Activated T-cell treated with anti-CD3 and anti-CD28 coated beads, Interleukin-2, amount 50 U/mL, for 1 hour (primary cell): ENCODE data around the gene GRAPL.
"Not testable (repeated sequence)": the region's sequence is repeated elsewhere in the genome, so short reads cannot be mapped to it uniquely, and the experiment has no call there.

Experiments used
- DNase-seq: peaks from one replicate; pipeline ENCODE4 v3.0.0-alpha.2; 2020

Gene GRAPL

DNA sequence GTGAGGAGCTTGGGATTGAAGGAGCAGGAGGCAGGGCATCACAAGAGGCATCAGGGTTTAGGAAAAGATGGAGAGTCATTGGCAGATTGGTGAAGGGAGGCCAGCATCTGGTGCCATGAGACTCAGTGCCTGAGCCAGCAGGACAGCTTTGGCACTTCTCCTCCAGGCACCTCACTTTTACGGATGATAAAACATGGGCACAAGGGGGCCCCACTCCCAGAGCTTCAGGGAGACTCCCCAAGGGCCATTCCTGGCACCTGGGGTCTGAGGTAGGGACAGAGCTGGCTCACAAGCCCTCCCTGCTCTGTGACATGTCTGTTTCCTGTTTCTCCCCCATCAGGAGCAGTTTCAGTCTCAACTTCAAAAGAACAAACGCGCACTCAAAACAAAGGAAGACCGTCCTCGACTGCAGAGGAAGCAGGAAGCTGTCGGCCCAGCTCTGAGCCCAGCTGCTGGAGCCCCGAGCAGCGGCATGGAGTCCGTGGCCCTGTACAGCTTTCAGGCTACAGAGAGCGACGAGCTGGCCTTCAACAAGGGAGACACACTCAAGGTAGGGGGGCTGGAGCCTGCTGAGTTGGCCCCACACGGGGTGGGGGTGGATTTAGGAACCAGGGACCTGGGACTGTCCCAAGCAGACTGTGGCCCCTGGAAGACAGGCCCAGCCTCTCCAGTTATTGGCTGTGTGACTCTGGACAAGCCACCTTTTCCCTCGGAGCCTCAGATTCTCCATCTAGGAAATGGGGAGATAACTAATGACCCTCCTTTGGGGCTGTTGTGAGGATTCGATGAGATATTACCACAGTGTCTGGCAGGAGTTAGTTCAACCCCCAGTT, at the start of gene GRAPL:
GRAPL (plus strand) TSS at position 442 of the 833 bp plus-strand sequence; CDS start at position 473, 31 bp downstream.
- DNase-seq = not testable (repeated sequence)

DNA sequence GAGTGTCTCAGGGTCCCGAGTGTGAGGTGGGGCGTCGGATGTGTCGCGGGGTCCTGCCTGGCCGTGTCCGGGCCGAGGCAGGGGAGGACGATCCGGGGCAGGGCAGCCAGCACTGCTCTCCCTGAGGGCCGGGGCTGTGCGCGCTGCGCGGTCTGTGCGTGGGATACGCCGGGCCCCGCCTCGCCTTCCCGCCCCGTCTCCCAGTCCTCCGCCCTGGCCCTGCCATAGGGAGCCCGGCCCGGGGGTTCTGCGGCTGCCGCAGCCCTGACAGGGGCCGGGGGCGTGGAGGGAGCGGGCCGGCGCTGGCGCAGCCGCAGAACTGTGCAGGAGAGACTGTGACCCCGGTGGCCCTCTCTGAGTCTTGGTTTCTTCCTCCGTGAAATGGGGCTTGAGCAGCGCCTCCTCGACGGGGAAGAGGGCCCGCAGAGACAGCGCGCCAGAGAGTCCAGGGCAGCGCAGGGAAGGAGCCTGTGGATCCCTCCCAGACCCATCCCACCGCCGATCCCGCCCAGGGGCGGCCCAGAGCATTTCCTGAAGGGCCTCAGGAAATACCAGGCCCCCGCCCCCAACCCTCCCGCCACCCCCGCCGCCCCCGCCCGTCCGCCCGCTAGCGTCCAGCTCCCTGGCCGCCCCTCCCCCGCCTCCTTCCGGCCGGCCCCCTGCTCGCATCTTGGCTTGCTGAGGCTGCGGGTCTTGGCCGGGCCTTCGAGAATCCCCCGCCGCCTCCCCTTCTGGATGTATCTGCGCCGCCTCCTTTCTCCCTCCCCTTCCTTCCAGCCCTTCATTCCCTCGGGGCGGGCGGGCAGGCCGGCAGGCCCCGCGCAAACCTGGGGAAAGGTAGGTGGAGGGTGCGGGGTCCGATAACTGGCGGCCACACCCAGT, 38.3 kb upstream of the GRAPL start:
- DNase-seq = not testable (repeated sequence)

DNA sequence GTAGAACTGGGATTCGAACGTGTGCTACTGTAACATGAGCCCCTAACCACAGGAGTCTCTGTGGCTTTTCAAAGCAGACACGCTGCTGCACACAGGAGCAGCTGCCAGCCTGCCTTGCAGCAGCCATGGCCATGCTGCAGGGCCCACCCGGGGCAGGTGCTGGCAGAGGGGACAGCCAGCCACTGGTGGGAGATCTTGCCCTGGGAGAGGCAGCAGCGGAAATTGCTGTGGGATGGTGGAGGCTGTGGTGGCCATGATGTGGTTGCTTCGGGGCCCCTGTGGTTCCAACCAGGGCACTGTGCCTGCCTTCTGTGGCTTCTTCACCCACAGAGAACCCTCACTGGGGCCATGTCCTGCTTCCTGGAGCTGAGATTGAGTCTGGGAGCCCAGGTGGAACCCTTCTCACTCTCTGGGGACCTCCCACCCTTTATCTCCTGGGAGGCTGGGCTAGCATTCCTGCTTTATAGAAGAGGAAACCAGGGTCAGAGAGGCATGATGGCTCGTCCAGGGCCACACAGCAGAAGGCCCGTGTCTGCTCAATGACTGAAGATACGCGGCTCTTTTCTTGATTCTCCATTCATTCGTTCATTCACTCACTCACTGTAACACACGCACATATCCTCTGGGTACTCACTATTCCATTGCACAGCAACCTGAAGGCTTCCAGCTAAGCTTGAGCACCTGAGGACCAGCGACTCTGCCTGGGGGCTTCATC, 37.2 kb upstream of the GRAPL start:
- DNase-seq = not testable (repeated sequence)

DNA sequence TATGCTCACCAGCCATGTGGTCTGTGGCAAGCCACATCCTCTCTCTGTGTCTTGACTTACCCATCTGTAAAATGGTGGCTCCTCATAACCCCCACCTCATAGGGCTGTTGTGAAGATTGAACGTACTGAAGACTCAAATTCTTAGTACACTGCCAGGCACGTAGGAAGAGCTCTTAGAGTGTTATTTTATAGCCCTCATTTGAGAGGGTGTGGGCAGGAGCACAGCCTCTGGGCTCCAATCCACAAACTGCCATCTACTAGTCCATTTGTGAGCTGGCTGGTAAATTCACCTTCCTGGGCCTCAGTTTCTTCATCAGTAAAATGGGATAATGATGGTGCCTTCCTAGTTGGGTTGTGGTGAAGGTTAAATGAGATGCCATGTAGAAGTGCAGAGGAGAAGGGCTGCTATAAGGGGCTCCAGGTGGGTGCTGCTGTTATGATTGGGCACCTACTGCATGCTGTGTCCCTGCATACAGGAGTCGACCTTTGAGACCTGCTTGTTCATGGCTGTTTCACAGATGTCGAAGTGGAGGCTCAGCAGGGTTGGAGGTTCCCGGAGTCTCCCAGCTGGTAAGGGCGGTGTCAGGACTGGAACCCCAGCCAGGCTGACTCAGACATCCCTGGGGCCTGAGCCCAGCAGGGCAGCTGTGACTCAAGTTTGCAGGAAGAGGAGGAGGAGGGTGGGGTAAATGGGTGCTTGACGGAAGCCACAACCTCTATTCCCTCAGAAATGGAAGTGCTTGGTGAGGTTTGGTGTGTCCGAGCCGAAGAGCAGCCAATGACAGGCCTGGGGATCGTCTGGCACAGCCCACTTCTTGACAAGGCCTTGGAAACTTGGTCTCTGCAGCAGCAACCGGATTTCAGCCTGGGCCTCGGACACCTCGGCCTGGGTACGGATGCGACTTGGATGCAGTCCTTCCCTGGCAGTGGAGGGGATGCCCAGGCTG, 34.4 kb upstream of the GRAPL start:
- not testable (repeated sequence) for DNase-seq

GRCh38 chr17:19093684-19094438, 33.5 kb upstream of the GRAPL start:
- not testable (repeated sequence) for DNase-seq

- DNase-seq = not testable (repeated sequence)
Measured at GRCh38 chr17:19108517-19108916, 18.9 kb upstream of the GRAPL start.

DNA sequence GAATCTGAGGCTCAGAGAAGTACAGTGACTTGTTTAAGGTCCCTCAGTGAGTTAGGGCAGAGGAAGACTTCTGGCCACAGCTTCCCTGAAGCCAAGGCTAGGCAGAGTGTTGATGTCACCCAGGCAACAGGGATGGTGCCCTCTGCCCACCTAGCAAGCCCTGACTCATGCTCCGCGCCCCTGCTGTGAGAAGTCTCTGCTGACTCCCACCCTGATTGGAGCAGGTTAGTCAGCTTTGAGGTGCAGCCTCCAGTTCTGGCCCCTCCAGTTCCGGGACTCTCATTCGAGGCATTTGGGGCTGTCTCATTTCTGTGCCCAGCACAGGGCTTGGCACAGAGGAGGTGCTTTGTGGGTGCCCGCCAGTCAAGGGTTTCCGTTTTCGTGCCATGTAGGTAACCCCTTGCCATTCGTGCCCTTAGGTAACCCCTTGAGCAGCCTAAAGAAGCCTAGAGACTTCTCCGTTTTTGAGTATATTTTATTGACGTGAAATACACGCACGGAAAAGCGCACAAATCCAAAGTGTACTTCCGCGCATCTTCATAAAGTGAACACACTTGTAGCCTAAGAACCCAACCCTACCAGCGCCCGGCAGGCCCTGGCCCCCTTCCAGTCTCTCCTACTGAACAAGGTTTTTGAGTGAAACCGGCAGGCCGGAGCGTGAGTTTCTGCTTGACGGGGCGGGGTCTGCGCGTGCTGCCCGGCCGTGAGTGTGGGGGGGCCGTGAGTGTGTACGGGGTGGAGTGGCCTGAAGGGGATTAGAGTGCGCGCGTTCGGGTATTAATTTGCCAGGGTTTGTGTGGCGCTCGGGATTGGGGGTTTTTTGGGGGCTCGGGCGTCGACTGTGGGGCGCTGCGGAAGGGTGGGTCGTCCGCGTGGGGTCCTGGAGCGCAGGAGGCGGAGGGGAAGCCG, 16.9 kb upstream of the GRAPL start:
- DNase-seq = not testable (repeated sequence)

DNA sequence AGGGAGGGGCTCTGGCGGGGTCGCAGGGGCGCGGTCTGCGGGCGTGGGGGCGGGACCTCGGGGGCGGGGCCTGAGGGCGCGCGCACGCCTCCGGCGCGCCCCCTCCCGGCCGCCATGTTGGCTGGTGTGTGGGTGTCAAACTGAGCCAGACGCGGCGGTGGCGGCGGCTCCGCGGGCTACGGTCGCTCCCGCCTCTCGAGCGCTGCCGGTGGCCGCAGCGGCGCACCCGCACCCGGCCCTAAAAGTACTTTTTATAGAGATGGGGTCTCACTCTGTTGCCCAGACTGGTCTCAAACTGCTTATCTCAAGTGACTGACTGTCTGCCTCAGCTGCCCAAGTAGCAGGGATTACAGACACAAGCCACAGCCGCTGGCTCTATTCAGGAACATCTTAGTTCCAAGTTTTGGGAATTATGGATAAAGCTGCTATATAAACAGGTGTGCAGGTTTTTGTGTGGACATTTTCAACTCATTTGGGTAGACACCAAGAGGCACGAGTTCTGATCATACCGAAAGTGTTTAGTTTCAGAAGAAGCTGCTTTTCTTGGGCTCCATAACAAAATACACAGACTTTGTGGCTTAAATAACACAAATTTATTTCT, 16.2 kb upstream of the GRAPL start:
- DNase-seq = peak; percentile 59

DNA sequence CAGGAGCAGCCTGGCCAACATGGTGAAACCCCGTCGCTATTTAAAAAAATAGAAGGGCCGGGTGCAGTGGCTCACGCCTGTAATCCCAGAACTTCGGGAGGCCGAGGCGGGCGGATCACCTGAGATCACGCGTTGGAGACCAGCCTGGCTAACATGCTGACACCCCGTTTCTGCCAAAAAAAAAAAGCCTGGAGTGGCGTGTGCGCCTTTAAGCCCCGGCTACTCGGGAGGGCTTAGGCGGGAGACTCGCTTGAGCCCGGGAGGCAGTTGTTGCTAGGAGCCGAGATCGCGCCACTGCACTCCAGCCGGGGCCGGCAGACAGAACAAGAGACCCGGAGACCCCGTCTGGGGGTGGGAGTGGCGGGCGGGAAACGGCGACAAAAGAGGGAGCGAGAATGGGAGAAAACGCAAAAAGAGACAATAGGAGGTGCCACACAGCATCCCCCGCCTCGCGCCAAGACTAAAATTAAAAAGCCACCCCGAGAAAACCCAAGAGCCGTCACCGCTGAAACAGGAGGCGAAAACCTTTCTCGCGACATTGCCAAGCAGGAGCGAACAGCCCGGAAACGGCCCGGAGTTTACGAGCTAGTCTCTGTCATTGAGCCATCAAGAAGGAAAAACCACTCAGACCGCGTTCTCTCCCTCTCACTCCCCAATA, 15.5 kb upstream of the GRAPL start:
- peak; percentile 17 for DNase-seq

DNA sequence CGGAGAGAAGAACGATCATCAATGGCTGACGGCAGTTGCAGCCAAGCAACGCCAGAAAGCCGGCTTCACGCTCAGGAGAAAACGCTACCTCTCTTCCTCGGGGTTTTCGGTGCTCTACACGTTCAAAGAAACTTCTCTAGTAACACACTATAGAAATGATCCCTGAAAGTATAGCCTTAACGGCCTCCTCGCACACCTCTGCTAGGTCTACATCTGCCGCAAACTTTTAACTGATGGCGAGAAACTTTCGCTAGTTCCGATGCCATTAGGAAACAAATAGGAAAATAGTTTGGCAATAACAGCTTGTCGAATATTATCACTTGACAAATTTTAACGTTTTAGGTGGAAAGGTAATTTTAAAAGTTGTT, 14.9 kb upstream of the GRAPL start:
- DNase-seq = peak; percentile 17

DNA sequence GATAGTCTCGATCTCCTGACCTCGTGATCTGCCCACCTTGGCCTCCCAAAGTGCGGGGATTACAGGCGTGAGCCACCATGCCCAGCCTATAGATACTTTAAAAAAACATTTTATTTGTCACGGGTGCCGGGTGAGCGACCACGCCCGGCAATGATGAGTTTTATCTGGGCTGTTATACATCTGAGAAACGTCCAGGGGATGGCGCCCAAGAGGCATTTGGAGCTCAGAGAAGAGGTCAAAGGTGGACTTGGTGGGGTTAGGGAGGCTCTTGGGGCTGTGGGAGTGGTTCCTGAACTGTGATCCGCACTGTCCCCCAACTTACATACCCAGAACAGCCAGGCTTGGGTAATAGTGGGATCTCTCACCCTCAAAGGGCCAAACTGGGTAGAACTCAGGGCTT, 8.7 kb upstream of the GRAPL start:
- DNase-seq = not testable (repeated sequence)

- DNase-seq = not testable (repeated sequence)
Measured at GRCh38 chr17:19125289-19125688, 2.1 kb upstream of the GRAPL start.

- not testable (repeated sequence) for DNase-seq
Measured at GRCh38 chr17:19129500-19129899, 2.1 kb downstream of the GRAPL start.

DNA sequence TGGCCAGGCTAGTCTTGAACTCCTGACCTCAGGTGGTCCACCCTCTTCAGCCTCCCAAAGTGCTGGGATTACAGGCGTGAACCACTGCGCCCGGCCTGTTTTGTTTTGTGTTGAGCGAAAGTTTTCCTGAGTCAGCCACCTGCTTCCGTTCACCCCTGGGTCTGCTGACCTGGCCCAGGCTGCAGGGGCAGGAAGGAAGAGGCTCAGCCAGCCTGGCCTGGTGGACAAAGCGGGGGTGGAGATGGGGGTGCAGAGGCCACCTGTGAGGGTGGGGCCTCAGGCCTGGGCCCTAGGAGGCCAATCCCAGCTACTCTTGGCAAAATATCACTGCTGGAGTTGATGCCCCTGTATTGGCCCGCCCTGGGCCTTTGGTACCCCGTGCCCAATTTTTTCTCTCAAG, 3.7 kb downstream of the GRAPL start:
- not testable (repeated sequence) for DNase-seq

- not testable (repeated sequence) for DNase-seq
Measured at GRCh38 chr17:19131772-19132171, 4.4 kb downstream of the GRAPL start.

DNA sequence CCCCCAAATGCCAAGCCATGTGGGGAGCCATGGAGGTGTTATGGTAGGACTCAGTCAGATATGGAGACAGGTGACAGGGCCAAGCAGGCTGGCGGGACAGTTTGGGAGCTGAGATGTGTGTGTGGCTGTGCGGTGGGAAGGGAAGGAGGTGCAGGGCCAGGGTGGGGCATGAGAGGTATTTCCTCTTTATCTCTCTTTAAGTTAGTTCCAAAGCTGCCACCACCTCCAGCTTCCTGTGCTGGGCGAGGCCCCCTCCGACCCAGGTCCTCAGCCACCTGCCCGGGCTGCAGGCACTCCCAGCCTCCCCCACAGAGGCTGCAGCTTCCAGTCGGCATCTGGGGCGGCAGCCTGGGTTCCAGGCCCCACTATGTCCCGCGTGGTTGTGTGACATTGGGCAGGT, 6.4 kb downstream of the GRAPL start:
- DNase-seq = not testable (repeated sequence)

GRCh38 chr17:19135391-19135790, 8.0 kb downstream of the GRAPL start:
- not testable (repeated sequence) for DNase-seq

DNA sequence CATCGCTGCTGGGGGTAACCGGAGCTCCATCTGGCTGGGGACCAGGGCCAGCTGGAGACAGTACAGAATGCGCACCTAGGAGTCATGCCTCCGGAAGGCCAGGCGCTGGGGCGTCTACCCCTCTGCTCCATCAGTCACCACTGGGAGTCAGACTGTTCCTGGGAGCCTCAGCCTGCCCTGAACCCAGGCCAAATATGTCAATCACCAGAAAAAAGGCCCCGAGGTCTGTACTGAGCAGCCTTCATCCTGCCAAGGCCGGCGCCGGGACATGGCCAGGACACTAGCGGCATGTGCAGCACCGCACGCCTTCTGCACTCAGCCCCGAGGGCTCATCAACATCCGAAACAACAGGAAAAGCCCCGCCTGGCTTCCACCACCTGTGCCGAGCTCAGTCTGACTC, 8.7 kb downstream of the GRAPL start:
- not testable (repeated sequence) for DNase-seq

- DNase-seq = not testable (repeated sequence)
Measured at GRCh38 chr17:19136605-19137004, 9.2 kb downstream of the GRAPL start.
